Psoas muscle (tissue), 8 donors: Measurements from ENCODE around the gene TBL2. TPM values are rescaled to one million over a fixed set of nuclear protein-coding genes. Genes with fewer than 3 reads are reported as not detected.
A peak's percentile ranks its signal among the peaks of the same experiment; 100 is the strongest.

Source experiments
- ATAC-seq, 4 donors: fragments of 200-7000 bp; cut with Tn5 transposase; one replicate each; pipeline ENCODE4 v1.9.1; 2020; ENCODE audit warnings: moderate library complexity in 3 of 4, mild to moderate bottlenecking in 2 of 4
- DNase-seq, 2 donors: peaks; one replicate each; pipeline ENCODE4 v3.0.0-alpha.2; 2020
- H3K27ac ChIP-seq: fragments of 200-600 bp; one replicate; pipeline ENCODE4 v1.8.0; 2022
- H3K27me3 ChIP-seq, 3 donors: fragments of 200-600 bp in 1 of 3; one replicate each; pipeline versions ENCODE4 v1.6.1 to v1.8.0; 2013 to 2022; ENCODE audit warnings: low read length in 2 of 3, mild to moderate bottlenecking in 2 of 3, moderate library complexity in 1 of 3; ENCODE audit not compliant: insufficient read depth in 3 of 3
- H3K36me3 ChIP-seq, 2 donors: fragments of 200-600 bp in 1 of 2; one replicate each; pipeline versions ENCODE4 v1.6.1 to v1.8.0; 2013 to 2022; ENCODE audit warnings: low read depth in 1 of 2, mild to moderate bottlenecking in 1 of 2, moderate library complexity in 1 of 2; ENCODE audit not compliant: insufficient read depth in 1 of 2
- H3K4me1 ChIP-seq: fragments of 200-600 bp; one replicate; pipeline ENCODE4 v1.8.0; 2022
- H3K4me3 ChIP-seq: fragments of 200-600 bp; one replicate; pipeline ENCODE4 v1.8.0; 2022; ENCODE audit warnings: mild to moderate bottlenecking
- H3K9me3 ChIP-seq: fragments of 200-600 bp; one replicate; pipeline ENCODE4 v1.8.0; 2022
- WGBS, 3 donors: extraction: QIAGEN DNeasy Blood & Tissue Kit; methylation state at CpG; one replicate each; pipeline versions ENCODE4 v1.1.6 to v1.1.7; 2013; 5-methylcytosine and 5-hydroxymethylcytosine counted together
- intact Hi-C, 2 donors: fragments of 100-400 bp; cut with DNase I; formaldehyde crosslinking; loops; one replicate each; pipeline versions ENCODE4 v1.11.0 to v1.14.2; 2022
- polyA plus RNA-seq, 3 donors: library from polyadenylated mRNA; stranded (reverse); fragments of 200-250 nt; gene quantifications; one replicate each; pipeline ENCODE4 v1.2.3, GENCODE V29; 2013
- total RNA-seq, 4 donors: library from RNA; stranded (reverse); fragmentation: NEBNext Ultra II Directional in 2 of 4; extraction: Animal tissue kit (Norgen Biotek cat#: 25700) in 2 of 4; gene quantifications; one replicate each; pipeline versions ENCODE4 v1.2.1 to v1.2.4, GENCODE V29; 2021 to 2023
- TF ChIP-seq, protein P1 (sequence below): fragments of 200-600 bp; IDR thresholded peaks from one replicate; pipeline ENCODE4 v1.8.0; 2022; ENCODE audit warnings: antibody characterized with exemption
- donor health status: healthy with polysubstance abuse.
- donor health status: DM: no; HTN: no; CAD: no; lungs with moderate emphysema.
- donor health status: Bipolar disorder and iron deficiency.
- donor health status: healthy.
- donor health status: DM: yes; HTN: yes; CAD: no.
- donor health status: DM: no; HTN: no; CAD: no.
- donor health status: DM: no; HTN: no; CAD: no.
- donor health status: DM: yes; HTN: yes; CAD: no.

Gene TBL2
- total and polyA plus RNA-seq, 7 donors, result 8.1 to 16.1 (median 11.3) TPM

DNA sequence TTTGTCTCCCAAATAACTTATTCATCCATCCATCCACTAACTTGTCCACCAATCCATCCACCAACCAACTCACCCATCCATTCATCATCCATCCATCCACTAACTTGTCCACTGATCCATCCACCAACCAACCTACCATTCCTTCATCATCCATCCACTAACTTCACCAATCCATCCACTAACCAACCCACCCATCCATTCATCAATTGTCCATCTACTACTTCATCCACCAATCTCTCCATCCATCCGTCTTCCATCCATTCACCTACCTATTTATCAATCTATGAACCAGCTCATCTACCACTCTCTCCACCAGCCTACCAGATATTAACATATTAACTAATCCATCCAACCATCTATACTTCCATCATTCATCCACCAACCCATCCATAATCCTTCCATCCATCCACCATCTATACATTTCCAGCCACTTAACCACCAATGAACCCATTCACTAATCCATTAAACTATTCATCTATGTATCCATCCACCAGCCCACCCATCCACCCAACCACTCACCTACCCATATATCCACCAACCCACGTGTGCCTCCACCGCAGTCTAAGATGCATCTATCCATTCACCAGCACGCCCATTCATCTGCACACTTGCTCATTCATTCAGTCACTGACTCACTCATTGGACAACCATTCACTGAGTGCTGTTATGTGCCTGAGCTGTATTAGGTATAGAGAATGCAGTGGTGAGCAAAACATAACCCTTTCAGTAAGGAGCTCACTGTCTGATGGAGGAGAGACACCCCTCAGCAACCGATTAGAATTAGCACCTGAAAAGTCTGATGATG, 19.8 kb upstream of the TBL2 start:
- ATAC-seq (no peak), DNase-seq (no peak)
- Histone ChIP-seq H3K36me3 (peaks cover 0 to 16% of the 10 kb centered on the region in 2 donors), H3K4me3 (no peak overlapping the region), H3K27me3 (peaks cover 0 to 3% (median 0%) of the 10 kb centered on the region in 3 donors), H3K27ac (no peak overlapping the region), H3K9me3 (no peaks in the 10 kb centered on the region), H3K4me1 (no peaks in the 10 kb centered on the region)
- 88 to 91% (median 89%) methylated on average over 5 of the region's 5 CpGs for WGBS, 3 donors
- TF ChIP-seq, protein P1, sequence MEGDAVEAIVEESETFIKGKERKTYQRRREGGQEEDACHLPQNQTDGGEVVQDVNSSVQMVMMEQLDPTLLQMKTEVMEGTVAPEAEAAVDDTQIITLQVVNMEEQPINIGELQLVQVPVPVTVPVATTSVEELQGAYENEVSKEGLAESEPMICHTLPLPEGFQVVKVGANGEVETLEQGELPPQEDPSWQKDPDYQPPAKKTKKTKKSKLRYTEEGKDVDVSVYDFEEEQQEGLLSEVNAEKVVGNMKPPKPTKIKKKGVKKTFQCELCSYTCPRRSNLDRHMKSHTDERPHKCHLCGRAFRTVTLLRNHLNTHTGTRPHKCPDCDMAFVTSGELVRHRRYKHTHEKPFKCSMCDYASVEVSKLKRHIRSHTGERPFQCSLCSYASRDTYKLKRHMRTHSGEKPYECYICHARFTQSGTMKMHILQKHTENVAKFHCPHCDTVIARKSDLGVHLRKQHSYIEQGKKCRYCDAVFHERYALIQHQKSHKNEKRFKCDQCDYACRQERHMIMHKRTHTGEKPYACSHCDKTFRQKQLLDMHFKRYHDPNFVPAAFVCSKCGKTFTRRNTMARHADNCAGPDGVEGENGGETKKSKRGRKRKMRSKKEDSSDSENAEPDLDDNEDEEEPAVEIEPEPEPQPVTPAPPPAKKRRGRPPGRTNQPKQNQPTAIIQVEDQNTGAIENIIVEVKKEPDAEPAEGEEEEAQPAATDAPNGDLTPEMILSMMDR, result no peak
- intact Hi-C loops, result no loop called here

DNA sequence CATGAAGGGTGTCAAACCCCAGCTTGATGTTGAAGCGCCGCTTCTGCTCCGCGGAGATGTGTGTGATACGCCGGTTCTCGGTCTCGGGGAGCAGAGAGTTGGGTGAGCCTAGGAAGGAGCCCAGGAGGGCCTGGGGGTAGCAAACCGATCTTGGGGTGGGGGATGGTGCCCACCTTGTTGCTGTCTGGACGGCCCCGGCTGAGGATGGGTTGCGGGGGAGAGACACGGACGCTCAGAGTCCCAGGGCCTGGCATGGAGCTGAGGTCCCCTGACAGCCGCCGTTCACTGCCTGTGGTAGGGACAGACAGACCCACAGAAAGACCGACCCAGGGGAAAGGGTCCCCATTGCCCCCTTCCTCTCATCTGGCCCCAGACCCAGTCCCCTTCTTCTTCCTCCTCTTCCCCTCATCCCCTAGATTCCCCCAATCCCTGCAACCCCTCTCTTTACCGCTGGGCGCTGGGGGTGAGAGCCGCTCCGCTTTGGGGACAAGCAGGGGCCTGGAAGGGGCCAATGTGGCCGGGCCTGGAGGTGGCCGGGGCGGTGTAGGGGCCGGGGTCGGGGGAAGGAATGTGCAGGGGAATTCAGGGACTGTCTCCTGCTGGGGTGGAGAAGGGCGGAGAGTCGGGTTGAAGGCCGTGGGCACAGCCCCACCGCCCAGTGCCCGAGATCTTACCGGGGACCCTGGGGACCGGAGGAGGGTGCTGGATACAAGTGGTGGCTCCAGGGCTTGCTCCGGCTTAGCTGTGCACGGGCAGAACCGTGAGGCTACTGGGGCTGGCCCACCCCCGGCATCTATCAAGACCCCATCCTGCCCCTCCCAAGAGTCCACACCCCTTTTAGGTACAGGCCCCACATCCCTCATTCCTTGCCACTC, 18.0 kb upstream of the TBL2 start:
- ATAC-seq, result no peak
- H3K9me3 ChIP-seq, result no peaks in the 10 kb centered on the region
- intact Hi-C loops, result no loop called here
- no peak overlapping the region for H3K4me3 ChIP-seq
- H3K27ac ChIP-seq, result no peak overlapping the region
- H3K27me3 ChIP-seq, result peaks cover 0 to 3% (median 0%) of the 10 kb centered on the region in 3 donors
- DNase-seq, result no peak
- TF ChIP-seq, protein P1, result no peak
- WGBS, 3 donors, result 70 to 74% (median 73%) methylated on average over 33 to 37 of the region's 37 CpGs
- H3K36me3 ChIP-seq, result peaks cover 0 to 16% of the 10 kb centered on the region in 2 donors
- H3K4me1 ChIP-seq, result no peaks in the 10 kb centered on the region

DNA sequence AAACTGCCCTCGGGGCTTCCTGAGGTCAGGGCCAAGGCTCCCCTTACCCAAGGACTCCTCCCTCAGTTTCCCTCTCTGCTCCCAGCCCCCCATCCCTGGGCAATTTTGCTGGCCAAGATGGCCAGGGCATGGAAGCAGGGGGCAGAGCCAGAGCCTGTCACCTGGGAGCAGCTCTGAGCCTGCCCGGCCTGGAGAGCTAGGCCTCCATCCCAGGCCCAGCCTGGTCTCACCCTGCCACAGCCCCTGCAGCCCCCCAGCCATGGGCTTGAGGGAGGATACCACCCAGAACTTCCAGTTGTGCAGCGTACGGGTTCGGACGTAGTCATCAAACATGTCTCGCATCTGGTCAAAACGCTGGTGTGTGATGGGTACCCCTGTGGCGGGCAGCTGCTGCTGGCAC, 17.0 kb upstream of the TBL2 start:
- Histone ChIP-seq H3K36me3 (peaks cover 0 to 16% of the 10 kb centered on the region in 2 donors), H3K4me3 (no peak overlapping the region), H3K27me3 (peaks cover 0 to 3% (median 0%) of the 10 kb centered on the region in 3 donors), H3K4me1 (no peaks in the 10 kb centered on the region), H3K27ac (no peak overlapping the region), H3K9me3 (no peaks in the 10 kb centered on the region)
- TF ChIP-seq, protein P1, result no peak
- 84 to 89% (median 85%) methylated on average over 8 to 9 of the region's 9 CpGs for WGBS, 3 donors
- ATAC-seq, result no peak
- intact Hi-C loops, result no loop called here
- DNase-seq, result no peak

DNA sequence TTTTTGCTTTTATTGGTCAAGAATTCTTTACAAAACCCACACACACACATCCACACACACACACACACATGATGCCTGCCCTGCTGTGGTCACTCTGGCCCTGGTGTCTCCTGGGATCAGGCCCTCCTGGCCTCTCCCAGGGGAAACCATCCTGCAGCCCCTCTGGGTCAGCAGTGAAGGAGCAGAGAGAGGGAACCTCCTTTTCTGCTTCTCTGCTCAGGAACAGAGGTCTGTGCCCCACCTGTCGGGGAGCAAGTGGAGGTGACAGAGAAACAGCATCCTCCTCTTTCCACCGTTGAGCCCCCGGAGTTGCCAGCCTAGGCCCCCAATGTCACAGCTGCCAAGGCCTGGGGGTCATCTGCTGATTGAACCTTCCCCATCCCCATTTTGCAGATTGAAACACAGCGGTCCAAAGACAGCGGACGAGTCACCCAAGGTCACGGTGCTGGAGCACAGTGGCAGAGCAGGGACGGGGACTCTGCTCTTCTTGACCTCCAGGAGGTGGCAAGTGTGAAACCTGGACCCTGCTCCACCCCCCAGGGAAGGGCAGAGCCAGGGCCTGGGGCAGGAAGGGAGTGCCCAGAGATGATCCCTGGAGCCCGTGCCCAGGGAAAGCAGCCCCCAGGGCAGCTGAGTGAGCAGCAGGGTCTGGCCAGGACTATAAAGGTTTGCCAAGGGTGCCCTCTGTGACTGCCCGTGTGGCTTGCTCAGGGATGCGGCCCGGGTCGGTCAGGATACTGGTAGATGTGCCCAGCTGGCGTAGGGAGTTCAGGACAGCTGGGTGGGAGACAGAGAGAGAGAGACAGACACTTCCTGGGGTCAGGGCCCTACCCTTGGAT, 15.0 kb upstream of the TBL2 start:
- H3K4me3 ChIP-seq, result no peak overlapping the region
- WGBS, 3 donors, result 68 to 71% (median 68%) methylated on average over 14 of the region's 14 CpGs
- no peaks in the 10 kb centered on the region for H3K9me3 ChIP-seq
- H3K36me3 ChIP-seq, result peaks cover 0 to 16% of the 10 kb centered on the region in 2 donors
- DNase-seq, result no peak
- TF ChIP-seq, protein P1, result no peak
- peaks cover 0 to 3% (median 0%) of the 10 kb centered on the region in 3 donors for H3K27me3 ChIP-seq
- intact Hi-C loops, result no loop called here
- no peak overlapping the region for H3K27ac ChIP-seq
- no peaks in the 10 kb centered on the region for H3K4me1 ChIP-seq
- peak in 3 of 4 donors; percentile 11 to 17 (median 16) for ATAC-seq
